Lower lobe of right lung (tissue), 2 donors: ENCODE data around the gene CRIP1. TPM values are rescaled to one million over a fixed set of nuclear protein-coding genes. Genes with fewer than 3 reads are reported as not detected.

Experiments
- ATAC-seq, 2 donors: fragments of 200-7000 bp; cut with Tn5 transposase; one replicate each; pipeline ENCODE4 v1.9.1; 2020 to 2022; ENCODE audit warnings: mild to moderate bottlenecking in 2 of 2, moderate library complexity in 2 of 2
- DNase-seq: peaks from one replicate; pipeline ENCODE4 v3.0.0-alpha.2; 2020
- H3K27ac ChIP-seq: fragments of 200-600 bp; one replicate; pipeline ENCODE4 v1.8.0; 2022
- H3K27me3 ChIP-seq: fragments of 200-600 bp; one replicate; pipeline ENCODE4 v1.8.0; 2022; ENCODE audit warnings: low read depth
- H3K36me3 ChIP-seq: fragments of 200-600 bp; one replicate; pipeline ENCODE4 v1.8.0; 2022; ENCODE audit warnings: mild to moderate bottlenecking
- H3K4me1 ChIP-seq: fragments of 200-600 bp; one replicate; pipeline ENCODE4 v1.8.0; 2022
- H3K4me3 ChIP-seq: fragments of 200-600 bp; one replicate; pipeline ENCODE4 v1.8.0; 2022; ENCODE audit warnings: mild to moderate bottlenecking
- H3K9me3 ChIP-seq: fragments of 200-600 bp; one replicate; pipeline ENCODE4 v1.8.0; 2022
- CTCF ChIP-seq: fragments of 200-600 bp; IDR thresholded peaks from one replicate; pipeline ENCODE4 v1.8.0; 2022; ENCODE audit warnings: antibody characterized with exemption, mild to moderate bottlenecking
- intact Hi-C: fragments of 100-400 bp; cut with DNase I; formaldehyde crosslinking; loops from one replicate; pipeline ENCODE4 v1.11.0; 2022
- total RNA-seq: library from RNA; stranded (reverse); fragmentation: NEBNext Ultra II Directional; extraction: Animal tissue kit (Norgen Biotek cat#: 25700); gene quantifications from one replicate; pipeline ENCODE4 v1.2.1, GENCODE V29; 2021
- donor health status: DM: no; HTN: yes; CAD: no; lungs with severe emphysema.

CRIP1 gene
- total RNA-seq, 1 donor from 2014 or later: 237 TPM

GRCh38 chr14:105490572-105491365 lies 4.1 kb downstream of the CRIP1 start, which contains the start of gene TEDC1:
TEDC1 (plus strand) TSS chr14:105491246; CDS start chr14:105491376, 130 bp downstream.
- Histone ChIP-seq H3K4me3 (peak within 1 kb of the TSS; percentile 83), H3K36me3 (no peaks in the 10 kb centered on the region), H3K27ac (peak within 1 kb of the TSS; percentile 99), H3K27me3 (no peaks in the 10 kb centered on the region), H3K4me1 (peaks cover 42% of the 10 kb centered on the region), H3K9me3 (no peaks in the 10 kb centered on the region)
- peak; percentile 100 for DNase-seq
- intact Hi-C loops: no loop called here
- peak; percentile 83 for TF ChIP-seq CTCF
- ATAC-seq: peak; percentile 83 to 86

- H3K4me3 ChIP-seq: peak overlapping the region; percentile 83
- H3K36me3 ChIP-seq: no peaks in the 10 kb centered on the region
- DNase-seq (peak; percentile 84), ATAC-seq (peak; percentile 17 to 34)
- intact Hi-C loops: no loop called here
- H3K9me3 ChIP-seq: no peaks in the 10 kb centered on the region
- H3K27ac ChIP-seq: peak overlapping the region; percentile 99
- no peaks in the 10 kb centered on the region for H3K27me3 ChIP-seq
- H3K4me1 ChIP-seq: peaks cover 35% of the 10 kb centered on the region
- no peak for TF ChIP-seq CTCF
Measured at GRCh38 chr14:105491366-105491973, 4.8 kb downstream of the CRIP1 start.

GRCh38 chr14:105492031-105492970 lies 5.6 kb downstream of the CRIP1 start:
- Histone ChIP-seq H3K4me1 (peaks cover 26% of the 10 kb centered on the region), H3K9me3 (no peaks in the 10 kb centered on the region), H3K36me3 (no peaks in the 10 kb centered on the region), H3K27me3 (no peaks in the 10 kb centered on the region), H3K27ac (peak overlapping the region; percentile 99), H3K4me3 (peak overlapping the region; percentile 83)
- no peak for TF ChIP-seq CTCF
- DNase-seq (peak; percentile 62), ATAC-seq (no peak)
- intact Hi-C loops: no loop called here

GRCh38 chr14:105492971-105493871 lies 6.5 kb downstream of the CRIP1 start:
- Histone ChIP-seq H3K27ac (no peak overlapping the region), H3K4me3 (no peak overlapping the region), H3K27me3 (no peaks in the 10 kb centered on the region), H3K9me3 (no peaks in the 10 kb centered on the region), H3K36me3 (peaks cover under 1% of the 10 kb centered on the region), H3K4me1 (peaks cover 17% of the 10 kb centered on the region)
- intact Hi-C loops: no loop called here
- ATAC-seq: no peak
- DNase-seq: peak; percentile 46
- TF ChIP-seq CTCF: no peak
